DMS114 treated with DMSO at 0.1 percent for 48 hours (cell line): ENCODE data around the gene OTUD5.

Source experiments
- DNase-seq: peaks from one replicate; lab custom pipeline; 2025; ENCODE audit not compliant: unreplicated experiment; lab: John Stamatoyannopoulos, UW

OTUD5 gene

DNA sequence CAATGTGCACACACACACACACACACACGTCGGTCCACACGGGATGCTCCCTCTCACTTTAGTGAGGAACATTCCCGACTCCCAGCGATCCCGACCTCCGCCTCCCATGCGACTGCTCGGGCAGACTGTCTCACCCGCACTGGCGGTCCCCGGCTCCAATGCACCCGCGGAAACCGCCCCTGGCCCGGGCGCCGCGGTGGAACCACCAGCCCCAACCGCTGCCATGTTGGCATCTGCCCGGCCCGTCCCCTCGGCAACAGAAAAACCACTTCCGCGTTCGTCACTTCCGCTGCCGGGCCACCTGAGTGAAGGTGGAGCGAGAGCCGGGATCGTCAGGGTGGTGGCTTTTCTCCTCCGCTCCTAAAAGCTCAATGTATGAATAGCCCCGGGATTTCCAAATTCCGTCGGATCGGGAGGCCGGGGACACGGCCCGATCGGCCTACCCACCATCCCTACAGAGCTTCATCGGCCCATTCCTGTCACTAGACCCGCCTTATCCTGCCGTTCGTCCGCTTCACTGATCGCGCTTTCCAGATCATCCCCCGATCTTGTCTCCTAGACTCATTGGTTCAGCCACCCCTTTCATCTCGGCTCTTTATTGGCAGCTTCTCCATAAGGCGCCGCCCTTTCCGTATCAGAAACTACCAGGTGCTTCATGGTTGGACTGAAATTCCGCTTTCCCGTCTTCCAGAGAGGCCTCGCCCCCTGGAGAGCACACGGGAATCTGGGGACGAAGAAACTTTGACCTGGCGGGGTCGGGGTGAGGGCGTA lies 45.8 kb downstream of the OTUD5 start, which contains the start of gene SLC35A2:
Gene SLC35A2, minus strand, starts transcription at position 235 of the 771 bp plus-strand sequence. Its CDS starts 10 bp downstream, at position 225.
- peak; percentile 47 for DNase-seq

DNA sequence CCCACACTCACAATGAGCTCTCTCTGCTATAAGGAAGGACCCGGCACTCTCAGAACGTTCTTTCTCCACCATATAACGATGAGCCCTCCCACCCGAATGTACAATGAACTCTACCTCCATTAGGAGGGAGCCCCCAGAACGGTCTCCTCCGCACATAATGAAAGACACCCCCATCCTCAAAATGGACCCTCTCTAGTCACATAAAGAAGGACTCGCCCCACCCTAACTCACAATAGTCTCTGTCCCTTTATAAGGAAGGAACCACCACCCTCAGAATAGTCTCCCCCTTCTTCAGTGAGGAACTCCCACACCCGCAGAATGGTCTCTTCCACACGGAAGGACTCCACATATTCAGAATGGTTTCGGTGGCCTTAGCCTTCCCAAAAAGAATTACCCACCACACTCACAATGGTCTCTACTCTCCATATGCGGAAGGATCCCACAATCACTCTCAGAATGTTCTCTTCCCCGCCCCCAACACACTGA lies 46.4 kb downstream of the OTUD5 start:
- no peak for DNase-seq

DNA sequence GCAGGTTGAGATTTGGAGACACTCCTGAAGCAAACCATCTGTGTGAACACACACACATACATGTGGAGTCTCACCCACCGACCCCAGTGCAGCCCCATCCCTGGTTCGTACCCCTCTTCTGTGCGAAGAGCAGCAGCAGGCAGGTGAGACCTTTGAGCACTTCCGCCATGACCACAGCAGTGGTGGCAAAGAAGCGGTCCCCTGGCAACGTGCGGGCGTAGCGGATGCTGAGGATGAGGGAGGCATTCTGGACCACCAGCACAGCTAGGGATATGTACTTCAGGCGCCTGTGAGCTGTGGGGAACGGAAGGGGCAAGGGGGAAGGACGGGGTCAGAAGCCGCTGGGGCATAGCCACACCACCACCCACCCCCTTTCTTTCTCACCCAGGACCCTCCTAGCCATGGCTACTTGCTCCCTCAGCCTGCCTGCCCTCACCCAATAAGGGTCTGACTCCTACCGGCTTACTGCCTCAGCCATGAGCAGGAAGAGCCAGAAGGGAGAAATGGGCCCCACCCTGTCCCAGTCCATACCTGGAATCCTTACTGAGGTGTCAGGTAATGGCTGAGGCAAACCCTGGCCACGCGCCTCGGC lies 47.6 kb downstream of the OTUD5 start:
- no peak for DNase-seq

DNA sequence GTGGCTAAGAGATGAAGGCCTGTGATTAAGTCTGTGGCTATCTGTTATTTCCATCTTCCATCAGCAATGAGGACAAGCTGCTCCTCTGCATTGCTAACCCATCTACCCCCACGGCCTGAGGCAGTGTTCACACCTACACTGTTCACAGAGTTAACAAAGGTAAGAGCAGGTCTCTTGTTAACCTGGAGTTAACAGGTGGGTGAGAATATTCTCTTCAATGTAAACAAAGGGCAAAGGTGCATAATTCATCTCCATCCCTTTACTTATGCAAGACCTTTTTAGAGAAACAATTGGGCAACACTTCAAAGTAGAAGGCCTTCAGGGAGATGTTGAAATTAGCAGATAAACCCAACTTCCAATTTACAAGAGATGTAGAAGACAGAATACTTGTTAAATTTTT lies 48.8 kb downstream of the OTUD5 start:
- no peak for DNase-seq

DNA sequence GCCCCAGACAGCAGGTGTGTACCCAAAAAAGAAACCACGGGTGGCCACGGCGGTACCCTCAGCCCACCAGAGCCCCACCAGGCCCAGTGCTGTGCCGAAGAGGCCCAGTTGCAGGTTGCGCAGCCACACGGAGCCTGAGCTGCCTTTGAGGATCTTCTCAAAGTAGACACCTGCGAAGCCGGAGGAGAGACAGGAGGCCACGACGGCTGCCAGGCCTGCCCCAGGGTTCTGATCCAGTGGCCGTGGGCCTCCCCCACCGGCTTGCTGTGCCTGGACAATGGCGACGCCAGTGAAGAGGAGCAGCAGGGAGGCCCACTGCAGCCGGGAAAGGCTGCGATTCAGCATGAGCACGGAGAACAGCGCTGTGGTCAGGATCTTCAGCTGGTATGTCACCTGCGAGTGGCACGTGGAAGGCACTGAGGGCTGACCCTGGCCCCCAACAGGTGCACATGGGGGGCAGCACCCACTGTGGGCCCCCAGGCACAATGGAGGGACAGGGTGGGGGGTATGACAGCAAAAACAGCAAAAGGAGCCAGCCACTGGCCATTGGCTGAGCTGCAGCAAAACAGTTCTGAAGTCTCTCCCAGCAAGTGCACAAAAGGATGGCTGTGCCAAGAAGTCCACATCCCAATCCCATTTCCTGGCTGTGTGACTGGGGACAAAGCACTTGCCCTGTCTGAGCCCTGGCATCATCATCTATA lies 52.2 kb downstream of the OTUD5 start:
- no peak for DNase-seq

DNA sequence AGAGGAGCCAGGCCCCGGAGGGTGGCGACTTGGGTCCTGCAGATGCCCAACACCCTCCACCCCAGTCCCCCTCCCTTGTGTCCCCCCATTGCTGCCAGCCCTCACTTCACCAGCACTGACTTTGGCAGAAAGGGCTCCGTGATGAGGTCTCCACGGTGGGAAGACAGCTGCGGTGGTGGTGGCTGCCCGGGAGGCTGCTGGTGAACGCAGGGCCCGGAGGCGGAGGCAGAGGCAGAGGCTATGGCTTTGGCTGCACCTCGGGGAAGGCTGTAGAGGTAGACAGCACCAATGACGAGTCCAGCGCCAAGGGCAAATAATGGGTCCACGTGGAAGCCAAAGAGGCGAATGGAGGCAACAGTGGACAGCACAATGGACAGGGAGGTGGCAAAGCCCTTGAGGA lies 52.8 kb downstream of the OTUD5 start:
- no peak for DNase-seq

DNA sequence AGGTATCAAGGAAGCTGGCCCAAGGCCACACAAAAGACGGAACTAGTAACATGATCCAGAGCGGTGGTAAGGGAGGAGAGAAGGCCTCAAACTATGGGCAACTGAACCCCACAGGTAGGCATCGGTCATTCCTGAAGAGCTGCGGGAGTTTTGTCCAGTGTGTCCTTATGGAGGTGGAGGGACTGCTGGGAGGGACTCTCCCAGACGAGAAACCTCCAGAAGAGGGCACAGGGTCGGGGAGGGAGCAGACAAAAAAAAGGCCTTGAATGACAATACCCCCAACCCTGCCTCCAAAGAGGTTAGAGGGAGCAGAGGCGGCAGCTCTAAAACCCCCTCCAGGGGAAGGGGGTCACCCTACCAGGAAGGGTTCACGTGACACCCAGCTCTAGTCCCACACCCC lies 53.2 kb downstream of the OTUD5 start:
- DNase-seq = no peak

DNA sequence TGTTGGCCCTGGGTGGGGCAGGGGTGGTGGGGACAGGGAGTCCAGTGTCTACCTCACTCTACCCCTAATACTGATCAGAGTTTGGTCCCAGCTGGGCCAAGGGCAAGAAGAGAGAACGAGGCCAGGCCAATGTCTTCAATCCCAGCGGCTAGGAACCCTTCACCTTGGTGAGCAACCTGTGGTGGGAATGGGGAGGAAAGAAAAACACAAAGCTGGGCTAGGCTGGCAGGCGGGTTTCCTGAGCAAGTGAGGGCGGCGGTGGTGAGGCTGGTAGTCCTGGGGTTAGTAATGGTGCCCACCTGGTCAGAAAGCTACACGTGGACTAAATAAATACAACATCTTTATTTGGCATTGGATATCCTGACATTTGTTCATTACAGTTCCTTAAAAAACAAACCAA lies 54.1 kb downstream of the OTUD5 start:
- DNase-seq = no peak

DNA sequence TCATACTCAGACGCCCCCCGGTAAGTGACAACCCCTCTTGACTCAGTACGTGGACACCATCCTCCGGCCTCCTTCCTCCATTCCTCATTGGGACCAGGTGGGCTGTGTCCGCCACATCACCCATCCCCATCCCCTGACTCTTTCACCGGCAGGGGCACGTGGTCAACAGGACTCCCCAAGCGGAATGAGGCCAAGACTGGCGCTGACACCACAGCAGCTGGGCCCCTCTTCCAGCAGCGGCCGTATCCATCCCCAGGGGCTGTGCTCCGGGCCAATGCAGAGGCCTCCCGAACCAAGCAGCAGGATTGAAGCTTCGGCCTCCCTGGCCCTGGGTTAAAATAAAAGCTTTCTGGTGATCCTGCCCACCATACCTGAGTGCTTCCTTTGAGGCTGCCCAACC lies 54.6 kb downstream of the OTUD5 start:
- DNase-seq = no peak

DNA sequence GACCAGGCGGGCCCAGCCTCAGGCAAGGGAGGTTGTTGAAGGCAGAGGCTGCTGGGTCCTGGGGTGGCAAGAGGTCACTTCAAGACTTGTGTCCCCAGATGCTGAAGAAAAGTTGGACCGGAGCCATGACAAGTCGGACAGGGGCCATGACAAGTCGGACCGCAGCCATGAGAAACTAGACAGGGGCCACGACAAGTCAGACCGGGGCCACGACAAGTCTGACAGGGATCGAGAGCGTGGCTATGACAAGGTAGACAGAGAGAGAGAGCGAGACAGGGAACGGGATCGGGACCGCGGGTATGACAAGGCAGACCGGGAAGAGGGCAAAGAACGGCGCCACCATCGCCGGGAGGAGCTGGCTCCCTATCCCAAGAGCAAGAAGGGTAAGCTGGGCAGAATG lies 55.3 kb downstream of the OTUD5 start:
- DNase-seq = no peak

DNA sequence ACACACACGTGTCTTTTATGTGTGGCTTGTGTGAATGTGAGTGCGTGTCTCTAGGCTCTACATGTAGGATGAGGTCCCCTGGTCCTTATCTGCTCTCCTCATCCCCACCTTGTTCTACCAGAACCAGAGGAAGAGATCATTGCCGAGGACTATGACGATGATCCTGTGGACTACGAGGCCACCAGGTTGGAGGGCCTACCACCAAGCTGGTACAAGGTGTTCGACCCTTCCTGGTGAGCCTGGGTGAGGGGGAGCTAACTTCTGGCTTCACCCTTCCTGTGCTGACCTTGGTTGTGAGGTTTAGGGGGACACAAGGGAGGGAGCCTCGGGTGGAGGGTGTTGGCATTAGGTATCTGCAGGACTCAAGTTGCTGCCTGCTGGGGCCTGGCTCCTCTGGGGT lies 56.3 kb downstream of the OTUD5 start:
- DNase-seq = no peak

DNA sequence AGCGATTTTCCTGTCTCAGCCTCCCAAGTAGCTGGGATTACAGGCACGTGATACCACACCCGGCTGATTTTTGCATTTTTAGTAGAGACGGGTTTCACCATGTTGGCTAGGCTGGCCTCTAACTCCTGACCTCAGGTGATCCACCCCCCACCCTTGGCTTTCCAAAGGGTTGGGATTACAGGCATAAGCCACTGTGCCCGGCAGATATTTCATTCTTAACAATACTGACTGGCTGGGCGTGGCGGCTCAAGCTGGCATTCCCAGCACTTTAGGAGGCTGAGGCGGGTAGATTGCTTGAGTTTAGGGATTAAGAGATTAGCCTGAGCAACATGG lies 58.4 kb downstream of the OTUD5 start:
- DNase-seq = no peak

DNA sequence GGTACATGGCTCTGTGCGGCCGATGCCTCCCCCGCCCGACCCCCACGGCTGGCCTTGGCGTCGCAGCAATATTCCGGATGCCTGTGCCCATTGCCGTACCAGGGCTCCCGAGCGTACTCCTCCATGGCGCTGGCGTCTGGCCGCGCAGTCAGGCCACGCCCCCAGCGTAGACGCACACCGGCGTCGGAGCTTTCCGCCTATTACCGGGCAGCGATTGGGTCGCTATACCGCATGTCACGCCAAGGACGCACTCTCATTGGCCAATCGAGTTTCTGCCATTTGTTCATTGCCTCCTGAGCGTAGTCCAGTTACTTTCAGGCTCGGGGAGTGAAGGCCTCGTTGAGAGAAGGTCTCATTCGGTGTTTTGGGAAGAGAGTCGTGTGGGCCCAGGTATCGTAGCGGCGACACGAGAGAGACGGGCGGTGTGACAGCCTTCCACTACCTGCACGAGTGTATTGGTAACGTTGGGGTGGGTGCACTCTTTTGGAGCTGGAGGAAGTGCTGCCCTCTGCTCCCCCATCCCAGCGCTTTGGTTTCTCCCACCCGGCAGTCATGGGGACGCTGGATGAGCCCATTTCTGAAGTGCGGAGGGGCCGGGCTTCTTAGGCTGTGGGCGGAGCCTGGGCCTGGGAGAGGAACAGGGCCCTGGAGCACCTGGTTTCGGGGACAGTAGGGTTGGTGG lies 59.6 kb downstream of the OTUD5 start, which contains the start of the genes PQBP1 and TIMM17B:
Gene PQBP1, plus strand, starts transcription at position 306 of the 682 bp plus-strand sequence. CDS start 580 bp downstream, outside the sequence.
Gene TIMM17B, minus strand, starts transcription at position 144 of the 682 bp plus-strand sequence. Its CDS starts 19 bp downstream, at position 125.
- peak; percentile 91 for DNase-seq

DNA sequence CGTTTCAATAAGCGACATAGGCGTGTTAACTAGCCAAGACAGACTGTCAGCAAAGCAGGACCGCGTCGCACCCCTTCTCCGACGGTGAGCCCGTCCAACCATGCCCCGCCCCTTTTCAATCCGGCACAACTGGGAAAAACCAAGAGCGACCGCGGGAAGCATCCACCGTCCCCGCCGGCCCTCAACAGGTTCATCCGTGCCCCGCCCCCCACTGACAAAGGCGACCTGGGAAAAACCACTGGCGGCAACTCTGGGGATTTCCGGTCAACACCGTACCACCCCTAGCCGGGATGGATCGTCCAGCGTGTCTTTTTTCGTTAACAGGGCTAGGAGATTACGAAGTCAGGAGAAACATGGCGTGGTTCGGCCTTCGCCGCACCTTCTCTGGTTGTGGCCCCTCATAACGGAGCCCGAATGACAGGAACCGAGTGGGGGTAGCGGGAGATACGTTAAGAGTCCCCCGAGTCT lies 60.2 kb downstream of the OTUD5 start:
- peak; percentile 51 for DNase-seq

DNA sequence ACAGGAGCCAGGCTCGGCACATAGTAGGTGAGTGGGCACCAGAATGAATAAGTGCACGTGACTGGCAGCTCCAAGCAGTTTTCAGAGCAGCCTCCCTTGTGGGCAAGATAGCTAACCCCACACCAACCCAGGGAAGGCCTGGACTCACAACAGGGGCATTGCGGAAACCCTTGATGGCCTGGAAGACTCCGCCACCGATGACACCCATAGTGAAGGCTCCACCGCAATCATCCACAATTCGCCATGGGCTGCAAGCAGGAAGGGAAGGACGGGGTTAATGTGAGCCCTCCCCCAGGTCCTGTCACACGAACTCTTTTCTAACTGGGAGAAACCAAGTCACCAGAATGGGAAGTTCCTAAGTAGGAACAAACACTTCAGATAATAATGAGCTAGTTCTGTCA lies 60.8 kb downstream of the OTUD5 start:
- no peak for DNase-seq

DNA sequence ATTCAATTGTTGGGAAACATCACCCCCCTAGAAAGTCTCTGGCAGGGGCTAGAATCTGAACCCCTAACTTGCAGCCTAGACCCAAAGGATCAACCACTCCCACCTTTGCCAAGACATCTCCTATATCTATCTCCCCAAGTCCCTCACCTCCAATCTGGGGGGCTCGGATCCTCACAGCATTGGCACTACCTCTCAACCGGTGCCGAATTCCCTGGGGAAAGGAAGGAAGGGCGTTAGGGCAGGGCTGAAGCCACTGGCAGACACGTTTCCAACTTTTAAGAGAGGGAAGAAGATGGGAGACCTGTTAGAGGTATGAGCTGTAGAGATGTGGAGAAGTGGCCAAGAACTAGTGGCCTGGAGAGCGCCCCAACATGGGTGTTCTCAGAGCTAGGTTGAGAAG lies 62.5 kb downstream of the OTUD5 start:
- DNase-seq = no peak

DNA sequence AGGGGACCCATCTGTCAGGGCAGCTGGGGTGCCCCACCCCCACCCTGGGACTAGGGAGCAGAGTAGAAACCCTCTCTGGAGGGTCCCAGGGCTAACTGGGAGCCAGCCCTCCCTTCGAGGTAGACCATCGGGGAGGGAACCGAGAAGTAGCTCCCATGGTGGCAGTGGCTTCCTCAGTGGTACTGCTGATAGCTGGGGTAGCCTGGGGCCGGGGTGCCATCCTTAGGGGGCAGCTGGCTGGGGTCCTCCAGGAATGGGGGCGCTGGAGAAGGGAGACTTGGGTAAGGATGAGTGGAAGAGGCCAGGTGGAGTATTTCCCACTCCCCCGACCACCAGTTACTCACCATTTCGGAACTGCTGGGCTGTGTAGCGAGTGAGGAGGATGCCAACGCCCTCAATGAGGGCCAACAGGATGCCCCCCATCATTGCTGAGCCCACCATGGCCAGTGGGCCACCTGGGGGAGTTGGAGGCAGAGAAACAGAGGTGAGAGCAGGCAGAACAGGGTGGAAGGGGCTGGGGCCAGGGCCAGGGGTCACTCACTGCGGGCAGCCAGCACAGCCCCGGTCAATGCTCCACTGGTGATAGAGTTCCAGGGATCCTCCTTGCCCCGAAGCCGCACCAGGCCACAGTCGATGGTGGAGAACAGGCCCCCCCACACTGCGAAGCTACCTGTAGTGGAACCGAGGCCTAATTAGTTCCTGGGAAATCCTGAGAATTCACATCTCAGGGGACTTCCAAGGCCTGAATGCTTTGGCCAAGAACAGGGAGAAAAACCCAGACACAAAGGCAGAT lies 63.7 kb downstream of the OTUD5 start:
- no peak for DNase-seq

DNA sequence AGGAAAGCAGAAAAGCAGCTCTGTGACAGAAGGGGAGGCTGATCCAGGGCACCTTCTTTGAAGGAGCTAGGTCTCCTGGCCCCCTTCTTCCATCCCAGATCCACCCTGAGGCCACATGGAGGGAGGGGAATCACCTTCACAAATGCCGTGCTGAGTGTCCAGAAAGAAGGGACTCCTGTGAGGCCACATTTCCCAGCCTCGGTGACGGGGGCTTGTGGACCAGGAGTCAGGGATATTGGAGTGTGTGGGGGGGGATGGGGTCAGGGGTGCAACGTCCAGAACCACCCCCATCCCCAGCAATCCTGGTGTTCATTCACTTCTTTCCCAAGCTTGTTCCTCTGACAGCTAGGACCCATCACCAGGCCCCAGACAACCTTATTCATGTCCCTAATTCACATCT lies 64.5 kb downstream of the OTUD5 start:
- DNase-seq = no peak

DNA sequence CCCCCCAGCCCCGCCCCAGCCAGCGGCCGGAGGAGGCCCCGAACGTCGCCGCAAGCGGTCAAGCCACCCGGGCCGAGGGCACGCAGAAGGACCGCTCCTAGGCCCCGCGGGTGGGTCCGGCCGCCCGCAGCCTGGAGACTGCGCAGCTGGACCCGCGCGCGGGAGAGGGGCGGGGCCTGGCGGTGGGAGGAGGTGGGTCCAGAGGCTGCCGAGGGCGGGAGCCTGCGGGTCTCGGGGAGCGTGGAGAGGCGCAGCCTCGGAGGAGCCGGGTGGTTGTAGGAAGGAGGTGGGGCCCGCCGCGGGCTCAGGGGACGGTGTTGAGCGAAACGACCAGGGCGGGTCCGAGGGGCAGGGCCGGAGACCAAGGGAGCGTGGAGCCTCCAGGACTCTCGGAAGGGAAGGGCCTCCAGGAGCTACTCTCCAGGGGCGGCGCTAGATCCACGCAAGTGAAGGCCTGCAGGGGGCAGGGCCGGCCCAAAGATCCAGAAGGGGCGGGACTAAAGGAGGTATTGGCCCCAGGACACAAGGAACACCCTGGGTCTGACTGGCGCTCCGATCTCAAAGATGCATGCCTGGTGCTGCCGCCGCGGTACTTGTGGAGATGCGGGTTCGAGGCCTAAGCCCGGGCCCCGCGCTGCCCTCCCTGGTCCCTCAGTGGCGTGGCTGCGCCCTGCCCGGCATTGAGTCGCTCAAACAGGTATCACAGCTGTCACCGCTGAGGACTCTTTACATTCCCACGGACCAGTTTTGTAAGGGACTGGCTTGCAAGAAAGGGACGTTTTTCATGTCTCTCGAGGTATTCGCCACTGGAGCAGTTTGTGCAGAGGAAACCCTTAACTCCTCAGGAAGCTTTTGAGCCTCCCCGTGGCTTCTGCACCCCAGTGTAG lies 65.8 kb downstream of the OTUD5 start:
- peak; percentile 69 for DNase-seq
